Suprapubic skin (tissue), 4 donors: ENCODE results near the gene CRB2. TPM values are rescaled to one million over a fixed set of nuclear protein-coding genes. Genes with fewer than 3 reads are reported as not detected.

Experiments used
- DNase-seq, 2 donors: peaks; one replicate each; pipeline ENCODE4 v3.0.0-alpha.2; 2019; ENCODE audit warnings: low spot score in 2 of 2
- H3K27ac ChIP-seq: fragments of 200-600 bp; sonication (generic); one replicate; pipeline ENCODE4 v1.5.1; 2019
- H3K27me3 ChIP-seq: fragments of 200-600 bp; sonication (generic); one replicate; pipeline ENCODE4 v1.5.1; 2019
- H3K36me3 ChIP-seq: fragments of 200-600 bp; sonication (generic); one replicate; pipeline ENCODE4 v1.5.1; 2019
- H3K4me1 ChIP-seq: fragments of 200-600 bp; sonication (generic); one replicate; pipeline ENCODE4 v1.5.1; 2019
- H3K4me3 ChIP-seq: fragments of 200-600 bp; sonication (generic); one replicate; pipeline ENCODE4 v1.5.1; 2019; ENCODE audit warnings: mild to moderate bottlenecking
- H3K9me3 ChIP-seq: fragments of 200-600 bp; sonication (generic); one replicate; pipeline ENCODE4 v1.5.1; 2019
- CTCF ChIP-seq, 2 donors: fragments of 200-600 bp in 1 of 2; fragments of 450-650 bp in 1 of 2; sonication (generic) in 1 of 2; IDR thresholded peaks; one replicate each; pipeline ENCODE4 v1.5.1; 2016 to 2019; ENCODE audit warnings: antibody characterized with exemption in 2 of 2, mild to moderate bottlenecking in 1 of 2, moderate library complexity in 1 of 2
- EP300 ChIP-seq: sonication (generic); formaldehyde crosslinking; IDR thresholded peaks from one replicate; pipeline ENCODE4 v1.6.1; 2017; ENCODE audit warnings: antibody characterized with exemption
- POLR2A ChIP-seq, 2 donors: fragments of 450-650 bp; IDR thresholded peaks; one replicate each; pipeline ENCODE4 v1.6.1; 2017; ENCODE audit warnings: antibody characterized with exemption in 2 of 2, mild to moderate bottlenecking in 2 of 2, moderate library complexity in 2 of 2
- POLR2AphosphoS5 ChIP-seq, 3 donors: sonication (generic); formaldehyde crosslinking; IDR thresholded peaks; one replicate each; pipeline ENCODE4 v1.6.1; 2017; ENCODE audit warnings: antibody characterized with exemption in 3 of 3
- WGBS: methylation state at CpG from one replicate; pipeline ENCODE4 v1.1.5; 2018; 5-methylcytosine and 5-hydroxymethylcytosine counted together
- total RNA-seq, 4 donors: library from RNA; depleted of rRNA; stranded (reverse); fragments of >200 nt; gene quantifications; one replicate each; pipeline ENCODE4 v1.1.0, GENCODE V29; 2016

Gene CRB2
- total RNA-seq, 4 donors from 2014 or later: not detected

- TF ChIP-seq EP300 (no peak), POLR2AphosphoS5 (IDR thresholded peaks at IDR 0.05) (no peak), CTCF (IDR thresholded peaks at IDR 0.05) (no peak), POLR2A (IDR thresholded peaks at IDR 0.05) (no peak)
Observed at GRCh38 chr9:123402981-123403509, 47.0 kb downstream of the CRB2 start.

GRCh38 chr9:123406016-123406415 is 50.0 kb downstream of the CRB2 start:
- 69% methylated on average over 5 of the region's 6 CpGs for WGBS
- Histone ChIP-seq H3K4me3 (no peak overlapping the region), H3K36me3 (no peaks in the 10 kb centered on the region), H3K27me3 (no peaks in the 10 kb centered on the region), H3K9me3 (no peaks in the 10 kb centered on the region), H3K4me1 (peaks cover 5% of the 10 kb centered on the region), H3K27ac (no peak overlapping the region)
- DNase-seq: no peak
- no peak for TF ChIP-seq POLR2AphosphoS5 (IDR thresholded peaks at IDR 0.05)

More at GRCh38 chr9:123402981-123403509, 47.0 kb downstream of the CRB2 start:
- Histone ChIP-seq H3K36me3 (no peaks in the 10 kb centered on the region), H3K9me3 (no peaks in the 10 kb centered on the region), H3K27ac (no peak overlapping the region), H3K4me3 (no peak overlapping the region), H3K4me1 (peaks cover 5% of the 10 kb centered on the region), H3K27me3 (no peaks in the 10 kb centered on the region)
- DNase-seq: no peak
- 87% methylated on average over 17 of the region's 17 CpGs for WGBS

GRCh38 chr9:123406691-123407216 is 50.8 kb downstream of the CRB2 start:
- 54% methylated on average over 13 of the region's 13 CpGs for WGBS

GRCh38 chr9:123407217-123407851 is 51.3 kb downstream of the CRB2 start:
- Histone ChIP-seq H3K4me1 (no peaks in the 10 kb centered on the region), H3K9me3 (no peaks in the 10 kb centered on the region), H3K4me3 (no peak overlapping the region), H3K36me3 (no peaks in the 10 kb centered on the region), H3K27me3 (no peaks in the 10 kb centered on the region), H3K27ac (no peak overlapping the region)
- TF ChIP-seq EP300 (no peak), POLR2AphosphoS5 (IDR thresholded peaks at IDR 0.05) (no peak), CTCF (IDR thresholded peaks at IDR 0.05) (no peak), POLR2A (IDR thresholded peaks at IDR 0.05) (no peak)
- 75% methylated on average over 18 of the region's 20 CpGs for WGBS
- DNase-seq: no peak

More at GRCh38 chr9:123406691-123407216, 50.8 kb downstream of the CRB2 start:
- no peak overlapping the region for H3K27ac ChIP-seq
- TF ChIP-seq CTCF (IDR thresholded peaks at IDR 0.05): no peak
- no peaks in the 10 kb centered on the region for H3K9me3 ChIP-seq
- H3K4me1 ChIP-seq: peaks cover 1% of the 10 kb centered on the region
- no peak overlapping the region for H3K4me3 ChIP-seq
- no peak for DNase-seq
- H3K36me3 ChIP-seq: no peaks in the 10 kb centered on the region
- H3K27me3 ChIP-seq: no peaks in the 10 kb centered on the region

- no peaks in the 10 kb centered on the region for H3K36me3 ChIP-seq
- no peaks in the 10 kb centered on the region for H3K27me3 ChIP-seq
- 91% methylated on average over 3 of the region's 10 CpGs for WGBS
- no peaks in the 10 kb centered on the region for H3K4me1 ChIP-seq
- no peak for DNase-seq
- TF ChIP-seq CTCF (IDR thresholded peaks at IDR 0.05): no peak
- TF ChIP-seq POLR2AphosphoS5 (IDR thresholded peaks at IDR 0.05): no peak
- no peak for TF ChIP-seq EP300
- TF ChIP-seq POLR2A (IDR thresholded peaks at IDR 0.05): no peak
- no peak overlapping the region for H3K27ac ChIP-seq
- no peaks in the 10 kb centered on the region for H3K9me3 ChIP-seq
- no peak overlapping the region for H3K4me3 ChIP-seq
Observed at GRCh38 chr9:123408313-123409262, 52.6 kb downstream of the CRB2 start.
